GM12878 (cell line): ENCODE measurements around the gene CHN2. TPM values are rescaled to one million over a fixed set of nuclear protein-coding genes. Genes with fewer than 3 reads are reported as not detected.

Experiments
- ATAC-seq: fragments of 200-7000 bp; cut with Tn5 transposase; 3 replicates; pipeline ENCODE4 v1.9.1; 2020; ENCODE audit warnings: mild to moderate bottlenecking, moderate library complexity
- BruUV-seq: library from RNA; stranded (reverse); fragments of 400-500 nt; replicated peaks from 2 replicates; lab custom pipeline; 2021; lab: Mats Ljungman, UMichigan
- CTCF ChIA-PET: fragments of 300-600 bp; sonication (Branson Sonifier 250); formaldehyde crosslinking; extraction: SDS; loops from one replicate; lab custom pipeline; 2021; ENCODE audit warnings: inconsistent platforms; lab: Yijun Ruan, JAX
- POLR2A ChIA-PET: fragments of 350-600 bp; formaldehyde crosslinking; extraction: SDS; loops from one replicate; lab custom pipeline; 2021; ENCODE audit warnings: inconsistent platforms; lab: Charles Lee
- RAD21 ChIA-PET: fragments of 300-600 bp; sonication (Branson Sonifier 250); formaldehyde crosslinking; loops from one replicate; lab custom pipeline; 2023; ENCODE audit warnings: antibody characterized with exemption; ENCODE audit not compliant: unreplicated experiment; lab: Charles Lee
- SMC1A ChIA-PET: fragments of 300-600 bp; sonication (Branson Sonifier 250); formaldehyde crosslinking; loops from one replicate; lab custom pipeline; 2023; ENCODE audit not compliant: unreplicated experiment, uncharacterized antibody; lab: Charles Lee
- DNase-seq: peaks from one replicate; pipeline ENCODE4 v3.0.0-alpha.2; 2011; ENCODE audit warnings: low read depth, low spot score
- FAIRE-seq: peaks from 3 replicates; lab custom pipeline; 2011; peaks lifted over from hg19 to GRCh38; lab: Jason Lieb, UNC
- H2AFZ ChIP-seq: 2 replicates; pipeline ENCODE4 v1.6.0; 2011; ENCODE audit warnings: low read depth, low read length, control low read depth; ENCODE audit not compliant: control insufficient read depth
- H3K27ac ChIP-seq: 2 replicates; pipeline ENCODE4 v1.5.1; 2011; ENCODE audit warnings: control low read depth; ENCODE audit not compliant: control insufficient read depth, insufficient read depth
- H3K27me3 ChIP-seq, 2 experiments: replicated peaks in 1 of 2; 2 replicates each; pipeline versions ENCODE4 v1.6.0 to v1.6.1; 2011; ENCODE audit warnings: low read length in 1 of 2; ENCODE audit not compliant: control insufficient read depth in 2 of 2, insufficient read depth in 2 of 2
- H3K36me3 ChIP-seq, 2 experiments: 2 replicates each; pipeline ENCODE4 v1.5.1; 2011; ENCODE audit warnings: low read length in 1 of 2; ENCODE audit not compliant: control insufficient read depth in 2 of 2, insufficient read depth in 2 of 2
- H3K4me1 ChIP-seq: 2 replicates; pipeline ENCODE4 v1.6.1; 2011; ENCODE audit warnings: mild to moderate bottlenecking, low read length, moderate library complexity, mixed read lengths; ENCODE audit not compliant: control insufficient read depth, insufficient read depth
- H3K4me2 ChIP-seq: 2 replicates; pipeline ENCODE4 v1.6.0; 2011; ENCODE audit warnings: control low read depth; ENCODE audit not compliant: control insufficient read depth, insufficient read depth
- H3K4me3 ChIP-seq: fragments of 200-600 bp; sonication (generic); 2 replicates; pipeline ENCODE4 v1.5.1; 2016
- H3K79me2 ChIP-seq: 2 replicates; pipeline ENCODE4 v1.6.0; 2011; ENCODE audit warnings: low read length; ENCODE audit not compliant: control insufficient read depth, insufficient read depth
- H3K9ac ChIP-seq: 2 replicates; pipeline ENCODE4 v1.8.0; 2011; ENCODE audit warnings: low read length, control low read depth, mixed read lengths; ENCODE audit not compliant: control insufficient read depth, insufficient read depth
- H3K9me3 ChIP-seq: replicated peaks from 3 replicates; pipeline ENCODE4 v1.5.1; 2011; ENCODE audit warnings: mild to moderate bottlenecking, low read length; ENCODE audit not compliant: control insufficient read depth, insufficient read depth
- H4K20me1 ChIP-seq: 2 replicates; pipeline ENCODE4 v1.6.0; 2011; ENCODE audit not compliant: control insufficient read depth, insufficient read depth
- CBFB ChIP-seq: IDR thresholded peaks from 2 replicates; pipeline ENCODE4 v1.6.1; 2016; ENCODE audit warnings: antibody characterized with exemption, low read depth
- CEBPB ChIP-seq, 2 experiments: fragments of 150-350 bp in 1 of 2; IDR thresholded peaks; 2 replicates each; pipeline ENCODE4 v1.6.1; 2012 to 2014; ENCODE audit warnings: low read depth in 2 of 2, low read length in 2 of 2, borderline replicate concordance in 1 of 2, inconsistent platforms in 1 of 2
- E4F1 ChIP-seq: fragments of 450-650 bp; IDR thresholded peaks from 2 replicates; pipeline ENCODE4 v1.6.1; 2018; ENCODE audit warnings: borderline replicate concordance, mild to moderate bottlenecking; ENCODE audit not compliant: partially characterized antibody
- FOXM1 ChIP-seq: IDR thresholded peaks from 2 replicates; pipeline ENCODE4 v1.6.1; 2012; ENCODE audit warnings: low read depth, mild to moderate bottlenecking, inconsistent platforms, low read length, moderate library complexity
- GABPA ChIP-seq: IDR thresholded peaks from 2 replicates; pipeline ENCODE4 v1.6.1; 2014; ENCODE audit warnings: antibody characterized with exemption, low read depth, mild to moderate bottlenecking, inconsistent platforms
- HDAC2 ChIP-seq: fragments of 200-600 bp; sonication (generic); IDR thresholded peaks from 2 replicates; pipeline ENCODE4 v1.6.1; 2017
- LARP7 ChIP-seq: fragments of 450-650 bp; IDR thresholded peaks from 2 replicates; pipeline ENCODE4 v1.6.1; 2017; ENCODE audit warnings: mild to moderate bottlenecking
- MEF2B ChIP-seq: fragments of 450-650 bp; IDR thresholded peaks from 2 replicates; pipeline ENCODE4 v1.6.1; 2018; ENCODE audit warnings: mild to moderate bottlenecking, moderate library complexity; ENCODE audit not compliant: partially characterized antibody, poor library complexity, severe bottlenecking
- POLR2AphosphoS5 ChIP-seq: IDR thresholded peaks from 2 replicates; pipeline ENCODE4 v1.6.1; 2011; ENCODE audit warnings: mild to moderate bottlenecking, low read length, inconsistent platforms
- STAT3 ChIP-seq: IDR thresholded peaks from 2 replicates; pipeline ENCODE4 v1.6.1; 2011; ENCODE audit warnings: low read depth, low read length, improper control_type of control experiment
- WGBS: methylation state at CpG from one replicate; pipeline ENCODE4 v1.1.6; 2016; ENCODE audit warnings: low lambda C conversion rate; ENCODE audit not compliant: insufficient replicate concordance, insufficient coverage; ENCODE audit errors: missing lambda C conversion rate; 5-methylcytosine and 5-hydroxymethylcytosine counted together
- in situ Hi-C: fragments of 300-500 bp; cut with MboI; formaldehyde crosslinking; loops from 9 replicates; pipeline ENCODE4 v1.14.3; 2018; ENCODE audit warnings: mixed read lengths
- intact Hi-C: fragments of 100-400 bp; cut with micrococcal nuclease; formaldehyde crosslinking; loops from one replicate; pipeline ENCODE4 v1.14.2; 2022; ENCODE audit not compliant: unreplicated experiment
- polyA plus RNA-seq, 11 experiments: library from polyadenylated mRNA; depleted of rRNA in 4 of 11; unstranded in 6 of 11; stranded (reverse) in 5 of 11; fragments of >200 nt; fragmentation: Nextera tagmentation in 4 of 11; fragmentation: Illumina TruSeq in 1 of 11; extraction: Ambion mirVana in 4 of 11; extraction: Trizol in 1 of 11; gene quantifications; 1 replicate in 1 of 11; 2 replicates in 10 of 11; pipeline versions ENCODE4 v1.2.1 to v1.2.3, GENCODE V29; 2011 to 2016; ENCODE audit warnings: inconsistent platforms in 2 of 11, missing spikeins in 2 of 11, low read depth in 1 of 11
- total RNA-seq, 4 experiments: library from RNA; depleted of rRNA in 3 of 4; stranded (reverse); fragments of >200 nt in 3 of 4; fragmentation: Illumina TruSeq in 1 of 4; extraction: Trizol in 1 of 4; gene quantifications; 2 replicates each; pipeline versions ENCODE4 v1.2.1 to v1.2.3, GENCODE V29; 2013 to 2021
- TF ChIP-seq, protein P1 (sequence below): IDR thresholded peaks from 2 replicates; pipeline ENCODE4 v1.6.1; 2012; ENCODE audit warnings: mild to moderate bottlenecking, low read depth, low read length

CHN2 gene
- total and polyA plus RNA-seq, 10 of the 15 experiments (the other 5 are each of a cell fraction or from before 2014, with no cell fraction given): 0.11 to 3.8 (median 0.37) TPM; not detected in 2

GRCh38 chr7:29196971-29197595 lies 2.5 kb downstream of the CHN2 start:
- RAD21 ChIA-PET: no interaction called here
- Histone ChIP-seq H3K27ac (no peak overlapping the region), H3K4me1 (no peaks in the 10 kb centered on the region), H3K79me2 (no peaks in the 10 kb centered on the region), H2AFZ (no peak overlapping the region), H3K36me3 (no peaks in the 10 kb centered on the region), H4K20me1 (no peaks in the 10 kb centered on the region), H3K4me3 (no peak overlapping the region), H3K9ac (no peak overlapping the region), H3K4me2 (no peak overlapping the region), H3K27me3 (peaks cover 3 to 15% of the 10 kb centered on the region in 2 experiments), H3K9me3 (no peaks in the 10 kb centered on the region)
- FAIRE-seq (no peak), ATAC-seq (peak; percentile 51), DNase-seq (no peak)
- WGBS: 29% methylated on average over 3 of the region's 3 CpGs
- no TSS peak for BruUV-seq
- SMC1A ChIA-PET: no interaction called here
- TF ChIP-seq MEF2B (peak; percentile 10), HDAC2 (no peak)
- intact Hi-C loops (loop anchor here (5.0 kb wide), 1 partner anchor 90 kb away; no protein-coding TSS in a partner anchor), in situ Hi-C loops (no loop called here)
- CTCF ChIA-PET: interaction anchor here (0.6 to 0.9 kb wide), 2 partner anchors 9 to 70 kb away, joined by 3 read pairs; no protein-coding TSS in a partner anchor
- POLR2A ChIA-PET: no interaction called here

GRCh38 chr7:29197916-29198315 lies 3.3 kb downstream of the CHN2 start:
- H3K9ac ChIP-seq: no peak overlapping the region
- ChIA-PET RAD21 (no interaction called here), POLR2A (no interaction called here), SMC1A (no interaction called here), CTCF (interaction anchor here (0.6 to 1.4 kb wide), 2 partner anchors 9 to 69 kb away, joined by 3 to 8 read pairs; no protein-coding TSS in a partner anchor)
- H3K4me1 ChIP-seq: no peaks in the 10 kb centered on the region
- DNase-seq (no peak), ATAC-seq (no peak), FAIRE-seq (no peak)
- H3K4me3 ChIP-seq: no peak overlapping the region
- H3K36me3 ChIP-seq: no peaks in the 10 kb centered on the region
- H3K79me2 ChIP-seq: no peaks in the 10 kb centered on the region
- in situ Hi-C loops: no loop called here
- WGBS: 34% methylated on average over 3 of the region's 3 CpGs
- H2AFZ ChIP-seq: no peak overlapping the region
- no peaks in the 10 kb centered on the region for H3K9me3 ChIP-seq
- no TSS peak for BruUV-seq
- no peak overlapping the region for H3K27ac ChIP-seq
- intact Hi-C loops: loop anchor here (5.0 kb wide), 1 partner anchor 89 kb away; no protein-coding TSS in a partner anchor
- no peak overlapping the region for H3K4me2 ChIP-seq
- no peaks in the 10 kb centered on the region for H4K20me1 ChIP-seq
- H3K27me3 ChIP-seq: peaks cover 3 to 15% of the 10 kb centered on the region in 2 experiments
- TF ChIP-seq FOXM1 (no peak), LARP7 (no peak), CEBPB (IDR thresholded peaks at IDR 0.05; ENCODE audit: borderline replicate concordance in 1 of 2, low read depth in 2 of 2, low read length in 2 of 2) (no peak), E4F1 (no peak), CBFB (no peak), GABPA (no peak), POLR2AphosphoS5 (no peak), STAT3 (no peak)
- TF ChIP-seq, protein P1, sequence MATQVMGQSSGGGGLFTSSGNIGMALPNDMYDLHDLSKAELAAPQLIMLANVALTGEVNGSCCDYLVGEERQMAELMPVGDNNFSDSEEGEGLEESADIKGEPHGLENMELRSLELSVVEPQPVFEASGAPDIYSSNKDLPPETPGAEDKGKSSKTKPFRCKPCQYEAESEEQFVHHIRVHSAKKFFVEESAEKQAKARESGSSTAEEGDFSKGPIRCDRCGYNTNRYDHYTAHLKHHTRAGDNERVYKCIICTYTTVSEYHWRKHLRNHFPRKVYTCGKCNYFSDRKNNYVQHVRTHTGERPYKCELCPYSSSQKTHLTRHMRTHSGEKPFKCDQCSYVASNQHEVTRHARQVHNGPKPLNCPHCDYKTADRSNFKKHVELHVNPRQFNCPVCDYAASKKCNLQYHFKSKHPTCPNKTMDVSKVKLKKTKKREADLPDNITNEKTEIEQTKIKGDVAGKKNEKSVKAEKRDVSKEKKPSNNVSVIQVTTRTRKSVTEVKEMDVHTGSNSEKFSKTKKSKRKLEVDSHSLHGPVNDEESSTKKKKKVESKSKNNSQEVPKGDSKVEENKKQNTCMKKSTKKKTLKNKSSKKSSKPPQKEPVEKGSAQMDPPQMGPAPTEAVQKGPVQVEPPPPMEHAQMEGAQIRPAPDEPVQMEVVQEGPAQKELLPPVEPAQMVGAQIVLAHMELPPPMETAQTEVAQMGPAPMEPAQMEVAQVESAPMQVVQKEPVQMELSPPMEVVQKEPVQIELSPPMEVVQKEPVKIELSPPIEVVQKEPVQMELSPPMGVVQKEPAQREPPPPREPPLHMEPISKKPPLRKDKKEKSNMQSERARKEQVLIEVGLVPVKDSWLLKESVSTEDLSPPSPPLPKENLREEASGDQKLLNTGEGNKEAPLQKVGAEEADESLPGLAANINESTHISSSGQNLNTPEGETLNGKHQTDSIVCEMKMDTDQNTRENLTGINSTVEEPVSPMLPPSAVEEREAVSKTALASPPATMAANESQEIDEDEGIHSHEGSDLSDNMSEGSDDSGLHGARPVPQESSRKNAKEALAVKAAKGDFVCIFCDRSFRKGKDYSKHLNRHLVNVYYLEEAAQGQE: no peak
